IMR-90 (cell line): ENCODE results near the gene TOMM6.

Experiments
- BHLHE40 ChIP-seq: fragments of 150-350 bp; IDR thresholded peaks from 2 replicates; pipeline ENCODE4 v1.6.1; 2016; ENCODE audit warnings: mild to moderate bottlenecking, low read depth, low read length
- ELK1 ChIP-seq: fragments of 150-350 bp; IDR thresholded peaks from 2 replicates; pipeline ENCODE4 v1.6.1; 2016; ENCODE audit warnings: low read depth, mild to moderate bottlenecking, low read length, moderate library complexity, borderline replicate concordance
- FOS ChIP-seq: fragments of 150-350 bp; IDR thresholded peaks from 2 replicates; pipeline ENCODE4 v1.6.1; 2016; ENCODE audit warnings: low read depth, low read length
- MAFK ChIP-seq: IDR thresholded peaks from 2 replicates; pipeline ENCODE4 v1.6.1; 2012; ENCODE audit warnings: low read depth, low read length, improper control_type of control experiment
- MAZ ChIP-seq: IDR thresholded peaks from 2 replicates; pipeline ENCODE4 v1.6.1; 2012; ENCODE audit warnings: low read depth, mild to moderate bottlenecking, low read length, improper control_type of control experiment, moderate library complexity, borderline replicate concordance
- MXI1 ChIP-seq: IDR thresholded peaks from 2 replicates; pipeline ENCODE4 v1.6.1; 2012; ENCODE audit warnings: low read depth, mild to moderate bottlenecking, low read length, moderate library complexity, borderline replicate concordance
- POLR2A ChIP-seq: IDR thresholded peaks from 2 replicates; pipeline ENCODE4 v1.6.1; 2012; ENCODE audit warnings: mild to moderate bottlenecking, low read depth, low read length
- RAD21 ChIP-seq: IDR thresholded peaks from 2 replicates; pipeline ENCODE4 v1.6.1; 2012; ENCODE audit warnings: low read length, improper control_type of control experiment
- RCOR1 ChIP-seq: IDR thresholded peaks from 2 replicates; pipeline ENCODE4 v1.6.1; 2012; ENCODE audit warnings: mild to moderate bottlenecking, low read length, improper control_type of control experiment; ENCODE audit not compliant: insufficient replicate concordance
- RFX5 ChIP-seq: IDR thresholded peaks from 2 replicates; pipeline ENCODE4 v1.8.0; 2012; ENCODE audit warnings: low read depth, mild to moderate bottlenecking, low read length, moderate library complexity
- SMC3 ChIP-seq: fragments of 150-350 bp; IDR thresholded peaks from 2 replicates; pipeline ENCODE4 v1.6.1; 2016; ENCODE audit warnings: low read depth, mild to moderate bottlenecking, antibody characterized with exemption, low read length, moderate library complexity
- TF ChIP-seq, protein P1 (sequence below): conservative IDR thresholded peaks from 2 replicates; pipeline ENCODE4 v1.5.1; 2012; ENCODE audit warnings: mild to moderate bottlenecking, low read depth, low read length, improper control_type of control experiment

DNA sequence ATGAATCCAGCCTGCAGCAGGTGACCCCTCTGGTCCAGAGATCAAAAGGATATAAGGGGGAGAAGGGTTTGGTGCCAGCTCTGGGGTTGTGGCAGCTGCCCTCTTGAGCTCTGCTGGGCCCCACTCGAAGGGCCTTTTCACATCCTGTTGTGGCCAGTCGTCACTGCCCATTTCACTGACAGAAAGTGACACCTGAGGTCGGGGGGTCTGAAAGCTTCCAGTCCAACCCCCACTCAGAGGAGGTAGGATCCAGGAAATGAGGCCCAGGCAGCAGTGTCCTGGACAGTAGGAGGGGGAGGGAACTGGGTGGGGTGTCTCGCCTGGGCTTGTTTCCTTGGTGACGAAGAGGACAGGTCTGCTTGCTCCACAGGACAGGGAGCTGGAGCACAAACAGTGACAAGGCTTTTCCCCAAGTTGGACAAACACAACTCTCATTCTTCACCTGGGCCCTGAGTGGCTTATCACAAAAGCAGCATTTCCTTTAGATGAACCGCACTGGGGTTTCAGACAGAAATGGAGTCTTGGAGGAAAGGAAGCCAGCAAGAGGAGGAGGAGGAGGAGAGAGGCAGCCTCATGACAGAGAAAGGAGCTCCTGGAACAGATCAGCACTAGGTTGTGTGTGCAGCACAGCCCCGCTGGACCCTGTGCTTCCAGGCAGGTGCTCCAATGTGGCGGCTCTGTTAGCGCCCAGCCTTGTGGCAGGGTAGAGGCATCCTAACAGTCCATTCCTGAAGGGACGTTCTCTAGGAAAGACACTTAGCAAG, 18.8 kb upstream of the TOMM6 start:
- TF ChIP-seq POLR2A (no peak), SMC3 (no peak), MAFK (no peak), FOS (no peak), MAZ (no peak), RAD21 (no peak), ELK1 (no peak), RFX5 (no peak), RCOR1 (no peak), MXI1 (no peak), BHLHE40 (no peak)
- TF ChIP-seq, protein P1, sequence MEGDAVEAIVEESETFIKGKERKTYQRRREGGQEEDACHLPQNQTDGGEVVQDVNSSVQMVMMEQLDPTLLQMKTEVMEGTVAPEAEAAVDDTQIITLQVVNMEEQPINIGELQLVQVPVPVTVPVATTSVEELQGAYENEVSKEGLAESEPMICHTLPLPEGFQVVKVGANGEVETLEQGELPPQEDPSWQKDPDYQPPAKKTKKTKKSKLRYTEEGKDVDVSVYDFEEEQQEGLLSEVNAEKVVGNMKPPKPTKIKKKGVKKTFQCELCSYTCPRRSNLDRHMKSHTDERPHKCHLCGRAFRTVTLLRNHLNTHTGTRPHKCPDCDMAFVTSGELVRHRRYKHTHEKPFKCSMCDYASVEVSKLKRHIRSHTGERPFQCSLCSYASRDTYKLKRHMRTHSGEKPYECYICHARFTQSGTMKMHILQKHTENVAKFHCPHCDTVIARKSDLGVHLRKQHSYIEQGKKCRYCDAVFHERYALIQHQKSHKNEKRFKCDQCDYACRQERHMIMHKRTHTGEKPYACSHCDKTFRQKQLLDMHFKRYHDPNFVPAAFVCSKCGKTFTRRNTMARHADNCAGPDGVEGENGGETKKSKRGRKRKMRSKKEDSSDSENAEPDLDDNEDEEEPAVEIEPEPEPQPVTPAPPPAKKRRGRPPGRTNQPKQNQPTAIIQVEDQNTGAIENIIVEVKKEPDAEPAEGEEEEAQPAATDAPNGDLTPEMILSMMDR: no peak
